Upper lobe of left lung (tissue), 6 donors: ENCODE data around the gene DRD4. TPM values are rescaled to one million over a fixed set of nuclear protein-coding genes. Genes with fewer than 3 reads are reported as not detected.

ENCODE experiments used
- ATAC-seq, 2 donors: fragments of 200-7000 bp; cut with Tn5 transposase; one replicate each; pipeline ENCODE4 v1.9.1; 2022; ENCODE audit warnings: mild to moderate bottlenecking in 2 of 2, moderate library complexity in 2 of 2; ENCODE audit not compliant: low FRiP score in 2 of 2
- DNase-seq, 2 donors: peaks; one replicate each; pipeline ENCODE4 v3.0.0-alpha.2; 2019 to 2020
- H3K27ac ChIP-seq, 4 donors: fragments of 200-600 bp; sonication (generic); one replicate each; pipeline ENCODE4 v1.5.1; 2016 to 2019
- H3K27me3 ChIP-seq, 4 donors: fragments of 200-600 bp; sonication (generic); one replicate each; pipeline ENCODE4 v1.5.1; 2017 to 2019
- H3K36me3 ChIP-seq, 4 donors: fragments of 200-600 bp; sonication (generic); one replicate each; pipeline ENCODE4 v1.5.1; 2016 to 2019
- H3K4me1 ChIP-seq, 4 donors: fragments of 200-600 bp; sonication (generic); one replicate each; pipeline ENCODE4 v1.5.1; 2018 to 2019
- H3K4me3 ChIP-seq, 4 donors: fragments of 200-600 bp; sonication (generic); one replicate each; pipeline ENCODE4 v1.5.1; 2017 to 2019; ENCODE audit warnings: mild to moderate bottlenecking in 2 of 4, moderate library complexity in 1 of 4
- H3K9me3 ChIP-seq, 4 donors: fragments of 200-600 bp; sonication (generic); one replicate each; pipeline ENCODE4 v1.5.1; 2018 to 2019
- CTCF ChIP-seq, 6 experiments: fragments of 450-650 bp in 4 of 6; fragments of 200-600 bp in 2 of 6; sonication (generic) in 2 of 6; IDR thresholded peaks; one replicate each; pipeline ENCODE4 v1.5.1; 2016 to 2019; ENCODE audit warnings: antibody characterized with exemption in 6 of 6
- EP300 ChIP-seq, 4 donors: sonication (generic); formaldehyde crosslinking; IDR thresholded peaks; one replicate each; pipeline ENCODE4 v1.5.1; 2017; ENCODE audit warnings: antibody characterized with exemption in 4 of 4, control low read depth in 2 of 4
- POLR2A ChIP-seq, 4 donors: fragments of 450-650 bp; IDR thresholded peaks; one replicate each; pipeline ENCODE4 v1.5.1; 2016 to 2017; ENCODE audit warnings: antibody characterized with exemption in 4 of 4, mild to moderate bottlenecking in 2 of 4
- POLR2AphosphoS5 ChIP-seq, 2 donors: sonication (generic); formaldehyde crosslinking; IDR thresholded peaks; one replicate each; pipeline ENCODE4 v1.5.1; 2017; ENCODE audit warnings: antibody characterized with exemption in 2 of 2
- WGBS, 2 donors: methylation state at CpG; one replicate each; pipeline ENCODE4 v1.1.5; 2017 to 2018; 5-methylcytosine and 5-hydroxymethylcytosine counted together
- total RNA-seq, 6 donors: library from RNA; depleted of rRNA in 4 of 6; stranded (reverse); fragments of >200 nt in 4 of 6; gene quantifications; one replicate each; pipeline versions ENCODE4 v1.1.0 to v1.2.1, GENCODE V29; 2016 to 2021
- donor health status: DM: no; HTN: no; CAD: no; lungs with moderate emphysema.
- donor health status: DM: no; HTN: yes; CAD: no; lungs with severe emphysema.

The DRD4 gene
- total RNA-seq, 6 donors from 2014 or later: 0.54 to 4.2 (median 1.5) TPM; not detected in 2

DNA sequence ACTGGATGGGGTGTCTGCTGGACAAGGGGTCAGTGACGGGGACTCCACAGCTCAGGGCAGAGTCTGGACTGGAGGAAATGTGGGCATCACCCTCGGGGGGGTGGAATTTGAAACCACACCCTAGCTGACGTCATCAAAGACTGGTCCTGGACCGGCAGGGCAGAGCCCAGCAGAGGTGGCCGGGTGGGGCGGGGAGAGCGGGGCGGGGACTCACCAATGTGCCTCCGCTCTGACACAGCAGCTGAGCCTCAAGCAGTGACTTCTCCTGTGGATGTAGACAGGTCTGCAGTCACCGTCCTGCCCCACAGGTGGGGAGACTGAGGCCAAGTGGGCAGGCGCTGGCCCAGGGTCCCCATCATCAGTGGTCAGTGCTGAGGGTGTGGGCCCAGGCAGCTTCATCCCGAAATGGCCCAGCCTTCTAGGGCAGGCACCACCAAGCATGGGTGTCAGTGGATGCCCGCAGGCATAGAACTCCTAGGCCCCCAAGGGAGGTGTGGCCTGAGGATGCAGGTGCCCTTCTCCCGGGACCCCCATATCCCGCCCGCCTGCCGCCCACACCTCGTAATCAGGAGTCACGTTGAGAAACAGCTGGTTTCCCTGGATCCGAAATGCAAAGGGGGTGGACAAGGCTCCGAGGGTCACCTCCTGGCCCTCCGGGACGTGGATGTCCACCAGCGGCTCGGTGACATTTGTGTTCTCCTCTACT, 12.9 kb upstream of the DRD4 start:
- WGBS, 2 donors: 78 to 90% methylated on average over 9 to 25 of the region's 25 CpGs
- H3K4me3 ChIP-seq: peak overlapping the region in 1 of 4 donors; percentile 13

DNA sequence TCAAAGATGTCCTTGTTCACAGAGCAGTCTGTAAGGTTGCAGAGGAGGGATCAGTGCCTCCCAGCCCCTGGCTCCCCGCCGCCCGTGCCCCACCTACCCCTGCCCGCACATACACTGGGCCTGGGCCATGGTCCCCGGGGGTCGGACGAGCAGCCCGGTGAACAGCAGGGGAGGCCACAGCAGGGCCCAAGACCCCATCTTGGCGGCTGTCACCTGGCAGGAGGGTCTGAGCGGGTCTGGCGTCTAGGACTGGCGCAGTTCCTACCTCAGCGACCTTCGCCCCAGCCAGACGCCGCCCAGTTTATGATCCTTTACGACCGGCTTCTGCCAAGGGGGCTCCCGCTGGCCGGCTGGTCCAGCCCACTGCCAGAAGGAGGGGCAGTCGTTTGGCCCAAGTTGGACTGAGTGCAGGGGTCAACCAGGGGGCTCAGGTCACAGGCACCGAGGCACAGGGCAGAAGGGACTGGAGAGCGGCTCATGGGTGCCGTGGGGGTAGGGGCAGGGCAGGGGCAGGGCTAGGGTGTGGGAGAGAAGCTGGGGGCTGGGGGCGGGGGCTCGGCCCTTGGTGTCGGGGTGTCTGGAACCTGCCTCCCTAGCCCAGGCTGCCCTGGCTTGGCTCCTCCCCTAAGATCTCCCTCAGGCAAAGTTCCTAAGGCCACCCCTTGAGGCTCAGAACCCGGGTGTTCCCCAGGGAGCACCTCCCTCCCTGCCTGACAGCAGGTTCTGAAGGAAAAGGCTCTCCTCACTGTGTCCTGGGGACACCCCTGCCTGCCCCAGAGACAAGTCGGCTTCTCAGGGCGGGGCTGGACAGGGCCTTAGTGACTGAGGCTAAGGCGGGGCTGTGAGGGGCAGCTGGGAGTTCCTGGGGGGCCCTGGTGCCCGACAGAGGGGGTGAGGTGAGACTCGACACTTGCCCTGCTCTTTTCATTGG, 12.1 kb upstream of the DRD4 start, which contains the start of gene CDHR5:
TSS of gene CDHR5 (minus strand) at position 251 of the 931 bp plus-strand sequence. CDS start at position 198, 53 bp downstream.
- TF ChIP-seq CTCF (IDR thresholded peaks at IDR 0.05): no peak
- TF ChIP-seq POLR2A (IDR thresholded peaks at IDR 0.05): no peak
- Histone ChIP-seq H3K4me3 (peak within 1 kb of the TSS in 1 of 4 donors; percentile 13), H3K36me3 (peaks cover 0 to 5% (median 0%) of the 10 kb centered on the region in 4 donors), H3K27ac (no peak within 1 kb of the TSS), H3K27me3 (peaks cover 0 to 15% (median 11%) of the 10 kb centered on the region in 4 donors), H3K4me1 (peaks cover 0 to 12% (median 4%) of the 10 kb centered on the region in 4 donors), H3K9me3 (no peaks in the 10 kb centered on the region)
- peak in 1 of 2 donors; percentile 81 for DNase-seq
- WGBS, 2 donors: 79 to 80% methylated on average over 13 to 26 of the region's 33 CpGs
- peak in 1 of 2 donors; percentile 23 for ATAC-seq

More for the DNA sequence above, 12.9 kb upstream of the DRD4 start:
- DNase-seq (peak in 1 of 2 donors; percentile 75), ATAC-seq (peak; percentile 3 to 4)
- TF ChIP-seq CTCF (IDR thresholded peaks at IDR 0.05): no peak
- TF ChIP-seq POLR2A (IDR thresholded peaks at IDR 0.05): no peak
- no peak for TF ChIP-seq POLR2AphosphoS5 (IDR thresholded peaks at IDR 0.05)
- TF ChIP-seq EP300 (IDR thresholded peaks at IDR 0.05): no peak
- Histone ChIP-seq H3K27me3 (peaks cover 0 to 15% (median 11%) of the 10 kb centered on the region in 4 donors), H3K36me3 (peaks cover 0 to 5% (median 0%) of the 10 kb centered on the region in 4 donors), H3K27ac (no peak overlapping the region), H3K9me3 (no peaks in the 10 kb centered on the region), H3K4me1 (peaks cover 0 to 12% (median 4%) of the 10 kb centered on the region in 4 donors)

DNA sequence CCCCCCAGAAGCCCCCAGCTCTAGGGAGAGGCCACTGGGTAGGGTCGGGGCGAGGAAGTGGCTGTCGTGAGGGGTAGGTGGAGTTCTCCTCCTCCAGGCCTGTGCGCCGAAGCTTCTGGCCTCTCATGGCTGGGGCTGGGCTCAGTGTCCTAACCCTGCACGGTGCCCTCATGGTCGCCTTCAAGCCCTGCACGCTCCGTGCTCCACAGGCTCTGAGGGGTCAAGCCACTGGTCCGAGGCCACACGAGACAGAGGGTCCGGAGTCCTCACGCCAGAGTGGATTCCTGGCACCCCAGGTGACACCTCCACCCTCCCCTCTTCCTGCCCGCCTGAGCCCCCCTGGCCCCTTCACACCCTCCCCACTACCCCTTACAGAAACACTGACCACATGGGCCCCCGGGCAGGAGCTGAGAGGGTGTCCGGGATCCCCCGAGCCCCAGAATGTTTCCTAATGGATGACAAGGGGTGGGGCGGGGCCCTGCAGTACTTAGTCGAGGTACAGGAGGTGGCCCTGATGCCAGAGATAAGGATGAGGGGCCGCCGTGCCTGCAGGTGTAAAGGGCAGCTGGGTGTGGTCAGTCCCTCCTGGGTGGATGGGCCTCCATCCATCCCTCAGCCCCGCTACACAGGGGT, 11.3 kb upstream of the DRD4 start:
- Histone ChIP-seq H3K27me3 (peaks cover 0 to 15% (median 11%) of the 10 kb centered on the region in 4 donors), H3K27ac (no peak overlapping the region), H3K4me1 (peaks cover 0 to 12% (median 2%) of the 10 kb centered on the region in 4 donors), H3K4me3 (no peak overlapping the region), H3K36me3 (peaks cover 0 to 5% (median 0%) of the 10 kb centered on the region in 4 donors), H3K9me3 (no peaks in the 10 kb centered on the region)
- DNase-seq: no peak
- 81 to 87% methylated on average over 9 to 22 of the region's 22 CpGs for WGBS, 2 donors
- TF ChIP-seq CTCF (IDR thresholded peaks at IDR 0.05): no peak
- no peak for TF ChIP-seq POLR2A (IDR thresholded peaks at IDR 0.05)
- TF ChIP-seq EP300 (IDR thresholded peaks at IDR 0.05): no peak
- no peak for TF ChIP-seq POLR2AphosphoS5 (IDR thresholded peaks at IDR 0.05)
- ATAC-seq: peak; percentile 6

DNA sequence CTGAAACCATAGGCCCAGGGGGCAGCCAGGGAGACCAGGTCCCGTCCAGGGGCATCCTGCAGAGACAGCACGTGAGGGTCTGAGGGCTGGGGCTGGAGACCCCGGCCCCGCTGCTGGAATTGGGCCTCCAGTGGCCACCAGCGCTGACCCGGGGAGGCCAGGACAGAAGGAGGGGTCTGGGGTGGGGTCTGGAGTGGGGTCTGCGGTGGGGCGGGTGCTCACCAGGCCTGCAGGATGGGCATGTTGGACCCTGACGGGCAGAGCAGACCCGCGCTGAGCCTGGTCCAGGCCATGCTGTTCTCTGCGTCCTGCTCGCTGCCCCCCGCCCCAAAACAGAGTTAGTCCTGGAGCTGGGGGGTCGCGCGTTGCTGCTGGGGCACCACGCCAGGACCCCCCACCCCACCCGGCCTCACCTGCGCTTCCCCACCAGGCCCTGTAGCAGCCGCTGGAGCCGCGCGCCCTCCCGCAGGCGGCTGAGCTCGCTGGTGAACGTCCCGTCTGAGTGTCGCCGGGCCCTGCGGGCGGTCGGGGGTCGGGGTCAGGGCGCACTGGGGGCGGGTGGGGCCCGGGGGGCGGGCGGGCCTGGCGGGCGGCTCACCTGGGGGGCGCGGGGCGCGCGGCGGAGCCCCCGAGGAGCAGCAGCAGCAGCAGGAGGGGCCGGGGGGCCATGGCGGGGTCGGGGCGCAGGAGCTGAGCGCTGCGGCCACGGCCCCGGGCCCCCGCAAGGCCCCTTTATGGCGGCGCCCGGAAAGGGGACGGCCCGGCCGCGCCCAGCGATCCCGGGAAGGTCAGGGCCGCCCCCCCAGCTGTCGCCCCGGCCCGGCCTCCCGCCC, 10.4 kb upstream of the DRD4 start, which contains the start of gene SCT:
TSS of gene SCT (minus strand) at position 707 of the 833 bp plus-strand sequence. CDS start at position 669, 38 bp downstream.
- Histone ChIP-seq H3K9me3 (no peaks in the 10 kb centered on the region), H3K27ac (no peak within 1 kb of the TSS), H3K36me3 (peaks cover 0 to 5% (median 0%) of the 10 kb centered on the region in 4 donors), H3K27me3 (peaks cover 0 to 15% (median 11%) of the 10 kb centered on the region in 4 donors), H3K4me1 (peaks cover 0 to 12% (median 1%) of the 10 kb centered on the region in 4 donors), H3K4me3 (peak within 1 kb of the TSS in 1 of 4 donors; percentile 17)
- WGBS, 2 donors: 24% methylated on average over 10 of the region's 72 CpGs; no CpG with 5 or more reads in 1 of the 2 donors
- no peak for TF ChIP-seq EP300 (IDR thresholded peaks at IDR 0.05)
- no peak for TF ChIP-seq POLR2AphosphoS5 (IDR thresholded peaks at IDR 0.05)
- no peak for TF ChIP-seq POLR2A (IDR thresholded peaks at IDR 0.05)
- no peak for TF ChIP-seq CTCF (IDR thresholded peaks at IDR 0.05)
- ATAC-seq (no peak), DNase-seq (peak in 1 of 2 donors; percentile 75)
